GM19372 (cell line): ENCODE data around the gene NT5C.
A peak's percentile ranks its signal among the peaks of the same experiment; 100 is the strongest.
"Not testable (repeated sequence)": the region's sequence is repeated elsewhere in the genome, so short reads cannot be mapped to it uniquely, and the experiment has no call there.

Source experiments
- ATAC-seq: cut with Tn5 transposase; IDR thresholded peaks from one replicate; pipeline ENCODE4 v1.9.1; 2021; ENCODE audit warnings: mild to moderate bottlenecking, low read depth, moderate library complexity; ENCODE audit not compliant: unreplicated experiment

NT5C gene

DNA sequence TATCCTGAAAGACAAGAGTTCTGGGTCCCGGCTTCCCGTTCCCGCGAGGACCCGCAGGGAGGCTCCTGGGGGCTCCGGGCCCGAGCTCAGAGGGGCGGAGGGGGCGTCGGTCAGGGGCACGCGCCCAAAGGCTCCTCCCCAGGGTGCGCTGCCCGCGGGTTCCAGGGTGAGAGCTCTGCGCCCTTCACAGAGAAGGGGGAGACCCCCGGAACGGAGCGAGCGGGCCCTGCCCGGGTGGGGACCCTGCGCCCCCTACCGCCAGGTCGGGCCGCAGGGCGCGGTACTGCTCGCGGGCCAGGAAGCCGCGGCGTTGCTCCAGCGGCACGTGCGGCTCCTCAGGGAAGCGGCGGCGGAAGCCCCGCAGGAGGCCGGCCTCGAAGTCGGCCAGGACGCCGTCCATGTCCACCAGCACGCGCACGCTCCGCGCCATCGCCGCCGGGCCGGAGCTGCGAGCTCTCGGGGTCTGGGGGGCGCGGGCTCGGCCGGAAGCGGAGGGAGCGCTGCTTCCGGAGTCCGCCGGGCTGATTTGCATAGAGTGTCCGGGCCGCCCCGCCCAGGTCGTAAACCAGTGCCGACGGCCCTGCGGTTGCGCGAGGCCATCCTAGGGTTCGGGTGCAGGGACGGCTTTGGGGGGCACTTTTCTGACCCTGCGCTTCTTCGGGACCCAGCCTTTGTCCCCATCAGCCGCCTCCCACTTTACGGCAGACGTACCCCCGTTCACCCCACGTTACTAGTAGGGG, at the start of gene NT5C:
NT5C (minus strand) TSS at position 465 of the 740 bp plus-strand sequence; CDS start at position 430, 35 bp downstream.
- ATAC-seq = peak; percentile 77

DNA sequence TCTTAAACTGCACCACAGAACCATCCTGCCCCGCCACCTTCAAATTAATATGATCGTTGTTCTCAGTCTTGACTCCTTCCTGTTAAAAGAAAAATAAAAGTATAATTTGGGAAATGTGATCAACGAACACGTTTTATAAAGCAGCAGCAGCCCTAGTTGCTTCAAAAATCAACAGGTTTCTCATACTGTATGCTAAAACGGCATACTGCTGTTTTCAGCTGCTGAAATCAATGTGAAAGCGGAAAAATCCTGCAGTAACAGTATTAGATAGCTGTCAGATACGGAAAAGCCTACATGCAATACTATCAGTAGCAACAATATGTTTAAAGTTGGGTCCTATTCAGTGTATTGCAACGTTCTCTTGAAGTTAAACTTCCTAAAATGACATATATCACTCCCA, 49.6 kb upstream of the NT5C start:
- ATAC-seq = no peak

DNA sequence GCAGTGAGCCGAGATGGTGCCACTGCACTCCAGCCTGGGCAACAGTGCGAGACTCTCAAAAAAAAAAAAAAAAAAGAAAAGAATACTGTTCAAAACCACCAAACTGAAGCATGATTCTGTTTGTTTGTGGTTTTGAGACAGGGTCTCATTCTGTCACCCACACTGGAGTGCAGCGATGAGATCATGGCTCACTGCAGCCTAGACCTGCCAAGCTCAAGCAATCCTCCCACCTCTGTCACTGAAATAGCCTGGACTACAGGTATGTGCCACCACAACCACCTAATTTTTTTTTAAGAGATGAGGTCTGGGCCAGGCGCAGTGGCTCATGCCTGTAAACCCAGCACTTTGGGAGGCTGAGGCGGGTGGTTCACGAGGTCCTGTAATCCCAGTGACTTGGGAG, 46.9 kb upstream of the NT5C start:
- no peak for ATAC-seq

DNA sequence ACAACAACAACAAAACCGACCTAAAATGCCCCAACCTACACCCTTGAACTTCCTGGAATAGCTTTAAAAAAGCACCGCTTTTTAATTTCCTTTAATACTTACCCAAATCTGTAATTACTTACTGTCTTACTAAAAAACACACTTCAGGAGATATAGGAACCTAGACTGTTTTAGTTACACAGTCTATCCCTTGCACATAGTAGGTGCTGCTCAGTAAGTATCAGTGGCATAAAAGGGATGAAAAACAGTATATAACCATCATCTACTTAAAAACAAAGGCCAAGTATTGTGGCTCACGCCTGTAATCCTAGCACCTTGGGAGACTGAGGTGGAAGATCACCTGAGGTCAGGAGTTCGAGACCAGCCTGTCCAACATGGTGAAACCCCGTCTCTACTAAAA, 45.1 kb upstream of the NT5C start:
- ATAC-seq = no peak

GRCh38 chr17:75174996-75175395, 43.5 kb upstream of the NT5C start:
- ATAC-seq = no peak

DNA sequence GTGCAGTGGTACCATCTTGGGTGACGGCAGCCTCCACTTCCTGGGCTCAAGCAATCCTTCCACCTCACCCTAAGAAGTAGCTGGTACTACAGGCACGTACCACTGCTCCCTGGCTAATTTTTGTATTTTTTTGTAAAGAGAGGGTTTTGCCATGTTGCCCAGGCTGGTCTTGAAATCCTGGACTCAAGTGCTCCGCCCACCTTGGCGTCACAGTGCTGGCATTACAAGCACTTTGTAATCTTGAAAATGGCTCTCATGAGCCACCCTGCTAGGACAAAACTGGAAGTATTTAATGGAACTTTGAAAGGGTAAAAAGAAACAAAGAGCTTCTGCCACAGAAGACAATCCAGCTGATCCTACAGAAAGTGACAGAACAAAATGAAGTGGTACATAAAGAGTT, 42.0 kb upstream of the NT5C start:
- no peak for ATAC-seq

- ATAC-seq = no peak
Measured at GRCh38 chr17:75168998-75169397, 37.5 kb upstream of the NT5C start.

GRCh38 chr17:75164606-75165005, 33.1 kb upstream of the NT5C start:
- not testable (repeated sequence) for ATAC-seq

GRCh38 chr17:75163074-75163473, 31.5 kb upstream of the NT5C start:
- ATAC-seq = no peak

DNA sequence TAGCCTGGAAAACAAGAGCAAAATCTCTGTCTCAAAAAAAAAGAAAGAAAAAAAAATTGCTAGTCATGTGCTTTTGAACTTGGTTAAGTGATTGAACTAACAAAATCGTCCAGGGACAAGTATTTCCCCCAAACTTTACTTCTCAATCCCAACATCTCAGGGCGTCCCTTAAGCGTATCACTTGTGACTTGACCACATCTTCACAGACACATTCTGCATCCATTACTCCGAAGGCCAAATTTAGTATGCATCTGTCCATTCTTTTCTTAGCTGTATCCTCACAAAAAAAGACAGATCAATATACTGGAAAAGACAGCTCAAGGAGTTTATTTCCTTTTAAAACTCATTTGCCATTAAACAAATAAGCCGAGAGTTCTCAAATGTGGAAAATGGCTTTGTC, 28.7 kb upstream of the NT5C start:
- ATAC-seq = no peak

DNA sequence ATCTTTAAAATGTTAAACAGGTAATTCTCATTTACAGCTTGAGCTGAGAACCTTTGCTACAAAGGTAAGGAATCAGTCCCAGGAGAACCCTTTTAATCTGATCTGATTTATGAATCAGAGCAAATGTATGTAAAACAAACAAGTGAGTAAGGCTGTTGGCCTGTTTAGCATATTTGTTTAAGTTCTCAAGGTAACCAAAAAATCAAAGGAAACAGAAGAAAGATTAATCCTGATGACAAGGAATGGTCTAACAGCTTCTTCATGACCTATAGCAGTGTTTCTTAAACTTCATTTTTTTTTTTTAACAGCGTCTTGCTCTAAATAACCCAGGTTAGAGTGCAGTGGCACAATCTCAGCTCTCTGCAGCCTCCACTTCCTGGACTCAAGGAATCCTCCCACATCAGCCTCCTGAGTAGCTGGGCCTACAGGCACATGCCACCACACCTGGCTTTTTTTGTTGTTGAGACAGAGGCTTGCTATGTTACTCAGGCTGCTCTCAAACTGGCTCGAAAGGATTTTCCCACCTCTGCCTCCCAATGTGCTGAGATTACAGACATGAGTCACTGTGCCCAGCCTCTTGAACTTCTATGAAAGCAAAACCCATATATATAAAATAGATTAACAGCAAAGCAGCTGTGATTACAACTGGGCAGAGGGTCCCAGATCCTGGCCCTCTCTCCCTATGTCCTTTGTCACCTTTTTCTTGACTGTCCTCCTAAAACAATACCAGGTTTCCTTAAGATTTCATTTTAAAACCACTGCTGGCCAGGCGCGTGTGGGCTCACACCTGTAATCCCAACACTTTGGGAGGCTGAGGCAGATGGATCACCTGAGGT, 27.9 kb upstream of the NT5C start:
- ATAC-seq = no peak

DNA sequence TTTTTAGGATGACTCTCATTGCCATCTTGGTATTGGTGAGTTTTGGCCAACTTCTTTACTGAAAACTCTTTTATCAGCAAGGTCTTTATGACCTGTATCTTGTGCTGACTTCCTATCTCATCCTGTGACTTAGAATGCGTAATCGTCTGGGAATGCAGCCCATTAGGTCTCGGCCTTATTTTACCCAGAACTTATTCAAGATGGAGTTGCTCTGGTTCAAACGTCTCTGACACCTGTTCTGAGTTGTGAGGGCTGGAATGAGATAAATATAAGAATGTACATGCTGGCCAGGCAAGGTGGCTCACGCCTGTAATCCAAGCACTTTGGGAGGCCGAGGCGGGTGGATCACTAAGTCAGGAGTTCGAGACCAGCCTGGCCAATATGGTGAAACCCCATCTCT, 26.9 kb upstream of the NT5C start:
- not testable (repeated sequence) for ATAC-seq

- no peak for ATAC-seq
Measured at GRCh38 chr17:75155191-75155601, 23.7 kb upstream of the NT5C start.

- ATAC-seq = peak; percentile 86
Measured at GRCh38 chr17:75154195-75155106, 22.9 kb upstream of the NT5C start, which contains the start of gene JPT1. TSS of gene JPT1 (minus strand) at chr17:75154512. CDS start at chr17:75154397, 115 bp downstream.

GRCh38 chr17:75153780-75154194, 22.2 kb upstream of the NT5C start:
- ATAC-seq = peak; percentile 19

DNA sequence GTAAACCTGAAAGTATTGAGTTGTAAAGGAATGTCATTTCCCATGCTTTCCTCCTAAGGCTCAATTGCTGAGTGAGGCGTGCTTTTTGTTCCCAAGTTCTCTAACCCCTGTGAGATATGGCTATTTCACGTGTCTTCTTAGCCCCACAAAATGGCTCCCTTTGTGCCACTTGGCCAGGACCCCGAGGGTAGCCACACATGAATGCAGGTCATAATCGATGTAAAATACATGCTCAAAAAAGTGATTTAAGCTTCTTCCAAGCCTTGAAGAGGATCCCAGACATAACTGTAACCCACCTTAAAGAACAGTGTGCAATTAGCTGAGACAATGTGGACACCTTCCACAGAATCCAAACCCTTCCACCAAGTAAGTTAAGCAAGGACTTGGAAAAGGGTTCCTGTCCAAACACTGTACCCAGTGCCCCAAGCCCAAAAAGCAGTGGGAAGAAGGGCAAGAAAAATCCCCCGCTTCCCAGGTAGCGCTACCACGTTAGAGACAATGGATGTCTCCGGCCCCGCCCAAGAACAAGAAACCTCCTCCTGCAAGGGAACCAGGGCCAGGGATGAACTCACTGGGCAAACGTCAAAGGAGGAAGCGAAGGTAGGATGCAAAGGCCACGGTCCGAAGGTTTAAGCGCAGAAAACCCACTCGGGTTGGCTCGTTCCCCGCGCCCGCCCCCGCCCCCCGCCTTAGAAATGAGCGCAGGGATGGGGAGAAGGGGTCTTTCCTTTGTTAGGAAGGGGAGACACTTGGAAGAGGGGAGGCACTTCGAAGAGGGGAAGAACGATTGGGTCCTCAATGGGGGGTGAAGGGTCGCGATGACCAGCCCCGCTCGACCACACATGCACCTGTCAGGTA, 21.6 kb upstream of the NT5C start:
- ATAC-seq = no peak

GRCh38 chr17:75152523-75152921, 21.0 kb upstream of the NT5C start:
- ATAC-seq = no peak

GRCh38 chr17:75151930-75152329, 20.4 kb upstream of the NT5C start:
- no peak for ATAC-seq

GRCh38 chr17:75147878-75148546, 16.5 kb upstream of the NT5C start:
- ATAC-seq = no peak
